OCI-LY1 (cell line): ENCODE measurements around the gene GMEB2.
"Not testable (repeated sequence)": the region's sequence is repeated elsewhere in the genome, so short reads cannot be mapped to it uniquely, and the experiment has no call there.

Experiments used
- H2AFZ ChIP-seq: fragments of 200-600 bp; sonication (generic), shearing (Covaris generic); 2 replicates; pipeline ENCODE4 v1.6.0; 2014; ENCODE audit warnings: antibody characterized with exemption, mild to moderate bottlenecking, low read length
- H3F3A ChIP-seq: fragments of 200-600 bp; sonication (generic), shearing (Covaris generic); 2 replicates; pipeline ENCODE4 v1.6.0; 2014; ENCODE audit warnings: mild to moderate bottlenecking, antibody characterized with exemption, low read length, moderate library complexity; ENCODE audit not compliant: insufficient read depth
- H3K27ac ChIP-seq: fragments of 200-600 bp; sonication (generic); 2 replicates; pipeline ENCODE4 v1.5.1; 2014; ENCODE audit warnings: low read length, mixed run types, mild to moderate bottlenecking, low read depth; ENCODE audit not compliant: poor library complexity, severe bottlenecking
- H3K27me3 ChIP-seq: fragments of 200-600 bp; sonication (generic); 2 replicates; pipeline ENCODE4 v1.6.0; 2014; ENCODE audit warnings: antibody characterized with exemption, mild to moderate bottlenecking, low read length, moderate library complexity; ENCODE audit not compliant: insufficient read depth
- H3K36me3 ChIP-seq: fragments of 200-600 bp; sonication (generic); 2 replicates; pipeline ENCODE4 v1.6.1; 2014; ENCODE audit warnings: mild to moderate bottlenecking, antibody characterized with exemption, low read length, moderate library complexity, mixed read lengths; ENCODE audit not compliant: insufficient read depth
- H3K4me1 ChIP-seq: fragments of 200-600 bp; sonication (generic); 2 replicates; pipeline ENCODE4 v1.5.1; 2014; ENCODE audit warnings: mild to moderate bottlenecking, low read length, moderate library complexity; ENCODE audit not compliant: insufficient read depth, severe bottlenecking
- H3K4me2 ChIP-seq: fragments of 200-600 bp; sonication (generic), shearing (Covaris generic); 2 replicates; pipeline ENCODE4 v1.6.1; 2014; ENCODE audit warnings: low read length
- H3K4me3 ChIP-seq: fragments of 200-600 bp; sonication (generic); 2 replicates; pipeline ENCODE4 v1.5.1; 2014; ENCODE audit warnings: low read length, low read depth, mild to moderate bottlenecking, mixed read lengths; ENCODE audit not compliant: poor library complexity, severe bottlenecking
- H3K79me2 ChIP-seq: fragments of 200-600 bp; shearing (Covaris generic); 2 replicates; pipeline ENCODE4 v1.6.1; 2016; ENCODE audit warnings: mixed run types, low read length, mixed read lengths; ENCODE audit not compliant: insufficient read depth
- H3K9ac ChIP-seq: fragments of 200-600 bp; sonication (generic), shearing (Covaris generic); 2 replicates; pipeline ENCODE4 v1.6.1; 2014; ENCODE audit warnings: mild to moderate bottlenecking, low read length, mixed read lengths
- H3K9me2 ChIP-seq: fragments of 200-600 bp; sonication (generic), shearing (Covaris generic); 2 replicates; pipeline ENCODE4 v1.6.1; 2014; ENCODE audit warnings: low read depth, mild to moderate bottlenecking, low read length, mixed read lengths
- H3K9me3 ChIP-seq: fragments of 200-600 bp; shearing (Covaris generic); 2 replicates; pipeline ENCODE4 v1.6.1; 2014; ENCODE audit warnings: low read length, mixed read lengths
- H4K20me1 ChIP-seq: fragments of 200-600 bp; sonication (generic), shearing (Covaris generic); 2 replicates; pipeline ENCODE4 v1.6.0; 2016; ENCODE audit warnings: mild to moderate bottlenecking, low read length; ENCODE audit not compliant: insufficient read depth
- CTCF ChIP-seq: fragments of 200-600 bp; sonication (generic), shearing (Covaris generic); IDR thresholded peaks from 2 replicates; pipeline ENCODE4 v1.5.1; 2017; ENCODE audit warnings: mild to moderate bottlenecking, antibody characterized with exemption, low read length, moderate library complexity, mixed read lengths
- EZH2 ChIP-seq: fragments of 200-600 bp; sonication (generic), shearing (Covaris generic); IDR thresholded peaks from 2 replicates; pipeline ENCODE4 v1.8.0; 2017; ENCODE audit warnings: borderline replicate concordance, mixed run types, mild to moderate bottlenecking, antibody characterized with exemption, low read length, moderate library complexity, mixed read lengths

Gene GMEB2

GRCh38 chr20:63661108-63661507 is 34.2 kb upstream of the GMEB2 start:
- Histone ChIP-seq H4K20me1 (no peaks in the 10 kb centered on the region), H3K36me3 (peaks cover 37% of the 10 kb centered on the region), H3K4me2 (no peak overlapping the region), H3K9me3 (no peaks in the 10 kb centered on the region), H3K4me1 (peaks cover 21% of the 10 kb centered on the region), H3K9me2 (no peaks in the 10 kb centered on the region), H3K9ac (no peak overlapping the region), H3K27me3 (no peaks in the 10 kb centered on the region), H3K79me2 (no peaks in the 10 kb centered on the region), H2AFZ (no peak overlapping the region), H3K27ac (no peak overlapping the region), H3F3A (no peaks in the 10 kb centered on the region), H3K4me3 (no peak overlapping the region)
- TF ChIP-seq EZH2 (no peak), CTCF (no peak)

- Histone ChIP-seq H4K20me1 (no peaks in the 10 kb centered on the region), H3K9me3 (no peaks in the 10 kb centered on the region), H3K27me3 (no peaks in the 10 kb centered on the region), H3K27ac (no peak overlapping the region), H3K9ac (no peak overlapping the region), H3K9me2 (no peaks in the 10 kb centered on the region), H3K4me1 (peaks cover 21% of the 10 kb centered on the region), H3K4me2 (no peak overlapping the region), H3K4me3 (no peak overlapping the region), H3K79me2 (no peaks in the 10 kb centered on the region), H3F3A (no peaks in the 10 kb centered on the region), H2AFZ (no peak overlapping the region), H3K36me3 (peaks cover 32% of the 10 kb centered on the region)
- TF ChIP-seq EZH2 (no peak), CTCF (no peak)
Observed at GRCh38 chr20:63660622-63661021, 33.7 kb upstream of the GMEB2 start.

GRCh38 chr20:63660174-63660573 is 33.3 kb upstream of the GMEB2 start:
- H3K4me3 ChIP-seq, H3K79me2 ChIP-seq: not testable (repeated sequence)
- H3K4me1 ChIP-seq, result peaks cover 21% of the 10 kb centered on the region

GRCh38 chr20:63659370-63659769 is 32.5 kb upstream of the GMEB2 start:
- TF ChIP-seq CTCF (no peak), EZH2 (no peak)
- H3K9ac ChIP-seq, result peak overlapping the region; percentile 94
- H3K4me2 ChIP-seq, result peak overlapping the region; percentile 90
- peaks cover 6% of the 10 kb centered on the region; the same call in 1 of the 2 replicates for H3K27me3 ChIP-seq
- no peaks in the 10 kb centered on the region for H3K79me2 ChIP-seq
- H4K20me1 ChIP-seq, result no peaks in the 10 kb centered on the region
- H2AFZ ChIP-seq, result no peak overlapping the region
- H3K27ac ChIP-seq, result no peak overlapping the region
- H3K4me1 ChIP-seq, result peaks cover 23% of the 10 kb centered on the region
- no peaks in the 10 kb centered on the region for H3K9me3 ChIP-seq
- no peaks in the 10 kb centered on the region for H3F3A ChIP-seq
- peak overlapping the region; percentile 95 for H3K4me3 ChIP-seq
- peaks cover 27% of the 10 kb centered on the region; the same call in 1 of the 2 replicates for H3K36me3 ChIP-seq
- no peaks in the 10 kb centered on the region for H3K9me2 ChIP-seq

More at GRCh38 chr20:63660174-63660573, 33.3 kb upstream of the GMEB2 start:
- H3K27me3 ChIP-seq, H4K20me1 ChIP-seq, H2AFZ ChIP-seq, H3K9ac ChIP-seq, H3K9me2 ChIP-seq, H3K27ac ChIP-seq, H3K9me3 ChIP-seq, H3K4me2 ChIP-seq, H3F3A ChIP-seq: not testable (repeated sequence)
- H3K36me3 ChIP-seq, result peaks cover 28% of the 10 kb centered on the region; the same call in 1 of the 2 replicates
